DND-41 (cell line): Measurements from ENCODE around the gene CPNE5.

Experiments used
- ATAC-seq: fragments of 200-7000 bp; cut with Tn5 transposase; 3 replicates; pipeline ENCODE4 v1.9.1; 2021; ENCODE audit warnings: low read depth; ENCODE audit not compliant: insufficient read depth
- DNase-seq: peaks from one replicate; pipeline ENCODE4 v3.0.0-alpha.2; 2020
- H2AFZ ChIP-seq: 2 replicates; pipeline ENCODE4 v1.6.0; 2012; ENCODE audit warnings: low read depth, low read length
- H3K27ac ChIP-seq: 2 replicates; pipeline ENCODE4 v1.5.1; 2012; ENCODE audit warnings: low read length, inconsistent platforms
- H3K27me3 ChIP-seq: fragments of 200-600 bp; sonication (generic); 2 replicates; pipeline ENCODE4 v1.6.0; 2012; ENCODE audit warnings: low read length, mild to moderate bottlenecking, inconsistent platforms; ENCODE audit not compliant: insufficient read depth, poor library complexity
- H3K36me3 ChIP-seq: 2 replicates; pipeline ENCODE4 v1.5.1; 2012; ENCODE audit warnings: low read length, inconsistent platforms; ENCODE audit not compliant: insufficient read depth
- H3K4me1 ChIP-seq: 2 replicates; pipeline ENCODE4 v1.5.1; 2012; ENCODE audit warnings: mild to moderate bottlenecking, low read length; ENCODE audit not compliant: insufficient read depth
- H3K4me2 ChIP-seq: 2 replicates; pipeline ENCODE4 v1.6.0; 2012; ENCODE audit warnings: mild to moderate bottlenecking, moderate library complexity, low read length, inconsistent platforms; ENCODE audit not compliant: insufficient read depth
- H3K4me3 ChIP-seq, 2 experiments: fragments of 200-600 bp in 1 of 2; shearing (Covaris generic) in 1 of 2; 2 replicates each; pipeline ENCODE4 v1.5.1; 2012 to 2016; ENCODE audit warnings: inconsistent platforms in 2 of 2, low read length in 2 of 2, mild to moderate bottlenecking in 2 of 2, low read depth in 1 of 2, moderate library complexity in 1 of 2
- H3K79me2 ChIP-seq: 2 replicates; pipeline ENCODE4 v1.6.0; 2012; ENCODE audit warnings: low read length, inconsistent platforms; ENCODE audit not compliant: insufficient read depth
- H3K9ac ChIP-seq: 2 replicates; pipeline ENCODE4 v1.6.0; 2012; ENCODE audit warnings: low read depth, mild to moderate bottlenecking, inconsistent platforms, low read length, moderate library complexity
- H3K9me3 ChIP-seq: 2 replicates; pipeline ENCODE4 v1.5.1; 2012; ENCODE audit warnings: low read length, moderate library complexity, mild to moderate bottlenecking, inconsistent platforms; ENCODE audit not compliant: insufficient read depth, severe bottlenecking
- H4K20me1 ChIP-seq: 2 replicates; pipeline ENCODE4 v1.6.0; 2012; ENCODE audit warnings: low read length; ENCODE audit not compliant: insufficient read depth
- CTCF ChIP-seq: IDR thresholded peaks from 2 replicates; pipeline ENCODE4 v1.5.1; 2012; ENCODE audit warnings: borderline replicate concordance, low read length, moderate library complexity, mild to moderate bottlenecking; ENCODE audit not compliant: poor library complexity, severe bottlenecking; ENCODE audit errors: extremely low read depth
- EZH2 ChIP-seq: IDR thresholded peaks from 3 replicates; pipeline ENCODE4 v1.6.1; 2012; ENCODE audit warnings: borderline replicate concordance, low read depth, mild to moderate bottlenecking, moderate library complexity, low read length, inconsistent platforms; ENCODE audit not compliant: severe bottlenecking

CPNE5 gene

GRCh38 chr6:36834576-36835341 is 4.5 kb downstream of the CPNE5 start:
- Histone ChIP-seq H3K4me3 (no peak overlapping the region), H3K9ac (no peak overlapping the region), H3K27ac (no peak overlapping the region), H2AFZ (no peak overlapping the region), H3K79me2 (no peaks in the 10 kb centered on the region), H3K36me3 (no peaks in the 10 kb centered on the region), H4K20me1 (no peaks in the 10 kb centered on the region), H3K4me2 (no peak overlapping the region), H3K4me1 (peaks cover 7% of the 10 kb centered on the region), H3K27me3 (peaks cover 6% of the 10 kb centered on the region), H3K9me3 (no peaks in the 10 kb centered on the region)
- no peak for TF ChIP-seq CTCF
- no peak for TF ChIP-seq EZH2
- ATAC-seq (peak; percentile 44; the same call in 1 of the 3 replicates), DNase-seq (peak; percentile 37)

- Histone ChIP-seq H3K9me3 (no peaks in the 10 kb centered on the region), H3K79me2 (no peaks in the 10 kb centered on the region), H3K36me3 (no peaks in the 10 kb centered on the region), H3K9ac (no peak overlapping the region), H3K27ac (no peak overlapping the region), H2AFZ (no peak overlapping the region), H3K27me3 (no peaks in the 10 kb centered on the region), H3K4me1 (no peaks in the 10 kb centered on the region), H3K4me3 (no peak overlapping the region), H4K20me1 (no peaks in the 10 kb centered on the region), H3K4me2 (no peak overlapping the region)
- TF ChIP-seq EZH2 (no peak), CTCF (no peak)
- DNase-seq (no peak), ATAC-seq (no peak)
These were observed 6.0 kb downstream of the CPNE5 start for GRCh38 chr6:36833182-36833789.

DNA sequence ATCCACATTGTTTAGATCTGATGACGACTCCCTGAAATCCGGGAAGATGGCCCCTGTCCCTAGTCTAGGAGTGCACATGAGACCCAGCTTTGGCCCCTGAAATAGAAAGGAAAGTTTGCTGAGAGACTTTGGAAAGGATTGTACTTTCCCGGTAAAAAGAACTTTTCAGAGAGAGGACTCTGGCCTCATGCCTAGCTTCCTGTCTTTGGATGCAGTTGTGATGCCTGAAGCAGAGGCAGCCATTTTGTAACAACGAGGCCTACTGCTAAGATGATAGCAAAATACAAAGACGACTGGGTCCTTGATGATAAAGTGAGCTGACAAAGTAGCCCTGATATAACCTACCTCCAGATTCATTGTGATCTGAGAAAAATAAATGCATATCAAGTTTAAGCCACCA is 6.9 kb downstream of the CPNE5 start:
- Histone ChIP-seq H3K36me3 (no peaks in the 10 kb centered on the region), H3K9me3 (no peaks in the 10 kb centered on the region), H4K20me1 (no peaks in the 10 kb centered on the region), H3K9ac (no peak overlapping the region), H3K27me3 (no peaks in the 10 kb centered on the region), H3K4me2 (no peak overlapping the region), H3K79me2 (no peaks in the 10 kb centered on the region), H3K4me3 (no peak overlapping the region), H3K27ac (no peak overlapping the region), H2AFZ (no peak overlapping the region), H3K4me1 (no peaks in the 10 kb centered on the region)
- ATAC-seq (no peak), DNase-seq (no peak)
- TF ChIP-seq EZH2 (no peak), CTCF (no peak)
